Measurements from ENCODE around the gene CRIM1. TPM values are rescaled to one million over a fixed set of nuclear protein-coding genes. Genes with fewer than 3 reads are reported as not detected.

CRIM1 gene
- total RNA-seq, 1 donor from 2014 or later = 61.8 TPM

DNA sequence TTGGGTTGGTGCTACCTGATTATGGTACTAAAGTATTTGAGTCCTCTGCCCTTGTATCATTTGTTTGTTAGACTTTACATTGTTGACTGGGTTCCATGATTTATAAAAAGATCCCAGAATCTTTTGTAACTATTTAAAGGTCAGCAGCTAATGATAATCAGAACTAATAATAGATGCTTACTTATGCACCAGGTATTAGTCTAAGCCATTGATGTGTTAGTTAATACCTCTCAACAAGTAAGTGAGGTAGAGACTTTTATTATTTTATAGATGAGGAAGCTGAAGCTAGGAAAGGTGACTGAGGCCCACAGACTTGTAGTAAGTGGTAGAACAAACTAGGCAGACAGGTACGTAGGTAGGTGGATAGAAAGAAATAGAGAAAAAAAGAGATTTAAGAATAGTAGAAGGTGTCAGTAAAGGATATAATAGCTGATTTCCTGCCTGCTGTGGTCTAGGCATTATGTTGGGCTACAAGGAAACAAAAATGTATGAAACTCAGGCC, 68.1 kb downstream of the CRIM1 start:
- H3K27ac Mint-ChIP-seq = no peak overlapping the region
- no peaks in the 10 kb centered on the region for H3K9me3 Mint-ChIP-seq
- DNase-seq (ENCODE audit: low spot score in 2 of 2, unreplicated experiment in 2 of 2) = no peak
- H3K36me3 Mint-ChIP-seq = no peaks in the 10 kb centered on the region
- H3K4me3 Mint-ChIP-seq = no peak overlapping the region
- H3K4me1 Mint-ChIP-seq = peaks cover 17% of the 10 kb centered on the region
- no peaks in the 10 kb centered on the region for H3K27me3 Mint-ChIP-seq (ENCODE audit: low read depth)
- no peak for TF ChIP-seq CTCF (IDR thresholded peaks at IDR 0.05; ENCODE audit: unreplicated experiment)

- peaks cover 13% of the 10 kb centered on the region for H3K4me1 Mint-ChIP-seq
- no peak for DNase-seq (ENCODE audit: low spot score in 2 of 2, unreplicated experiment in 2 of 2)
- no peak overlapping the region for H3K4me3 Mint-ChIP-seq
- no peak overlapping the region for H3K27ac Mint-ChIP-seq
- no peaks in the 10 kb centered on the region for H3K27me3 Mint-ChIP-seq (ENCODE audit: low read depth)
- no peaks in the 10 kb centered on the region for H3K36me3 Mint-ChIP-seq
- H3K9me3 Mint-ChIP-seq = no peaks in the 10 kb centered on the region
- TF ChIP-seq CTCF (IDR thresholded peaks at IDR 0.05; ENCODE audit: unreplicated experiment) = no peak
Observed at GRCh38 chr2:36425608-36426355, 70.2 kb downstream of the CRIM1 start.

DNA sequence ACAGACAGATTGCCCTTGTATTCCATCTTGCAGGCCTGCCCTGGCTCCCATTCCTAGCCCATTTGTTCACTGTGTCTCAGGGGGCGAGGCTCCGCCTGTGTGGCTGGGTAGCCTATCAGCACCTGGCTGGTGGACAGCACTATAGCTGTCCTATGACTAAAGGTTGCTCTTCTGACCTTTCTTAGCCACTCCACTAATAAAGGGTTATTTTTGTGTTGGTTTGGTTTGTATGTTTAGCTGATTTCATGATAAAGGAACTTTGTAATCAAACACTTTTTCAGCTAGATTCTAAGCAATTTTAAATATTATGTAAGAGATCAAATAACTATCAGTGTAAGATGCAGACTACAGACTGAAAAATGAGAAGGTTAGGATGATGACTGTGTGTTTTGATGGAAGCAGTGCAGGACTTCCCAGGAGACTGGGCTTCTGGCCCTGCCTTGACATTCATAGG, 72.2 kb downstream of the CRIM1 start:
- peaks cover 16% of the 10 kb centered on the region for H3K4me1 Mint-ChIP-seq
- no peaks in the 10 kb centered on the region for H3K36me3 Mint-ChIP-seq
- TF ChIP-seq CTCF (IDR thresholded peaks at IDR 0.05; ENCODE audit: unreplicated experiment) = no peak
- no peaks in the 10 kb centered on the region for H3K9me3 Mint-ChIP-seq
- no peak overlapping the region for H3K27ac Mint-ChIP-seq
- no peak overlapping the region for H3K4me3 Mint-ChIP-seq
- DNase-seq (ENCODE audit: low spot score in 2 of 2, unreplicated experiment in 2 of 2) = no peak
- H3K27me3 Mint-ChIP-seq (ENCODE audit: low read depth) = no peaks in the 10 kb centered on the region

DNA sequence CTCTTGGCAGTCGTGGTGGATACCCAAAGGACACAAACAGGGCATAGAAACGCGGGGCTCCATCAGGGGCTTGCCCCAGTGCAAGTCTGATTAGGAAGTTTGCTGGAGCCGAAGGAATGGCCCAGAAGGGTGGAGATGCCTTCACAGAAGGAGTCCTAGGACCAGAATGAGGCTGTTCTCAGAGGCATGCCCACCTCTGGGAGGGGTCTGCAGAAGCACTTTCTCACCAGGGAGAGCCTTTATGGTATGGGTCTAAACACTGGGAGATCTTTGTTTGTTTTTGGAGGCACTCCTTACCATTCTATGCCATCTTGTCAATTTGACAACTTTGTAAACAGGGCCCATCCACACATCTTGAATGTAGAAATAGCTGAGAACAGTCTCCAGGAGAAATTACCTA, 75.0 kb downstream of the CRIM1 start:
- Mint-ChIP-seq H3K9me3 (no peaks in the 10 kb centered on the region), H3K27me3 (ENCODE audit: low read depth) (no peaks in the 10 kb centered on the region), H3K36me3 (no peaks in the 10 kb centered on the region), H3K4me3 (no peak overlapping the region), H3K27ac (peak overlapping the region; percentile 40), H3K4me1 (peaks cover 36% of the 10 kb centered on the region)
- no peak for DNase-seq (ENCODE audit: low spot score in 2 of 2, unreplicated experiment in 2 of 2)
- TF ChIP-seq CTCF (IDR thresholded peaks at IDR 0.05; ENCODE audit: unreplicated experiment) = no peak

- H3K27ac Mint-ChIP-seq = peak overlapping the region; percentile 7
Observed at GRCh38 chr2:36432479-36432878, 76.9 kb downstream of the CRIM1 start.

More at GRCh38 chr2:36432479-36432878, 76.9 kb downstream of the CRIM1 start:
- Mint-ChIP-seq H3K4me1 (peaks cover 45% of the 10 kb centered on the region), H3K4me3 (no peak overlapping the region), H3K9me3 (no peaks in the 10 kb centered on the region), H3K27me3 (ENCODE audit: low read depth) (no peaks in the 10 kb centered on the region), H3K36me3 (no peaks in the 10 kb centered on the region)
- no peak for DNase-seq (ENCODE audit: low spot score in 2 of 2, unreplicated experiment in 2 of 2)
- TF ChIP-seq CTCF (IDR thresholded peaks at IDR 0.05; ENCODE audit: unreplicated experiment) = no peak
